ENCODE results near the gene FAM20A.

DNA sequence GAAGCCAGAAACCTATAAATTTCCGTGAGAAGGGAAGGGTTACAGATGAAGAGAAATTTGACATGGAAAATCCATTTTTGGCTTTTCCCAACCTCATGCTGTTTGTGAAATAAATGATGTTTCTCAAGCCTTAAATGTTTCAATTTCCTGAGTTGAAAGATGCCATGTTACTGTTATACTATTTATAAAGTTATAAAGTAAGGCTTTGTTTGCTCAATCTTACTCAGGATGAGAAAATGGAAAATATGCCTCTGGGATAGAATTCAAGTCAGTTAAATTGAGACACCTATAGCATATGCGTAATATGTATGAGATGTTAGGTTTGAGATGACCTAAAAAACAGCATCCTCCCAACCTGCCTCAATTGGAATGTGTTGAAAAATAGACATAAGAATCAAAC, 19.9 kb upstream of the FAM20A start:
- TF ChIP-seq, protein P1, sequence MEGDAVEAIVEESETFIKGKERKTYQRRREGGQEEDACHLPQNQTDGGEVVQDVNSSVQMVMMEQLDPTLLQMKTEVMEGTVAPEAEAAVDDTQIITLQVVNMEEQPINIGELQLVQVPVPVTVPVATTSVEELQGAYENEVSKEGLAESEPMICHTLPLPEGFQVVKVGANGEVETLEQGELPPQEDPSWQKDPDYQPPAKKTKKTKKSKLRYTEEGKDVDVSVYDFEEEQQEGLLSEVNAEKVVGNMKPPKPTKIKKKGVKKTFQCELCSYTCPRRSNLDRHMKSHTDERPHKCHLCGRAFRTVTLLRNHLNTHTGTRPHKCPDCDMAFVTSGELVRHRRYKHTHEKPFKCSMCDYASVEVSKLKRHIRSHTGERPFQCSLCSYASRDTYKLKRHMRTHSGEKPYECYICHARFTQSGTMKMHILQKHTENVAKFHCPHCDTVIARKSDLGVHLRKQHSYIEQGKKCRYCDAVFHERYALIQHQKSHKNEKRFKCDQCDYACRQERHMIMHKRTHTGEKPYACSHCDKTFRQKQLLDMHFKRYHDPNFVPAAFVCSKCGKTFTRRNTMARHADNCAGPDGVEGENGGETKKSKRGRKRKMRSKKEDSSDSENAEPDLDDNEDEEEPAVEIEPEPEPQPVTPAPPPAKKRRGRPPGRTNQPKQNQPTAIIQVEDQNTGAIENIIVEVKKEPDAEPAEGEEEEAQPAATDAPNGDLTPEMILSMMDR (IDR thresholded peaks at IDR 0.05): no peak
- TF ChIP-seq EP300 (IDR thresholded peaks at IDR 0.05): no peak
